IMR-90 (cell line): ENCODE data around the gene NRCAM. TPM values are rescaled to one million over a fixed set of nuclear protein-coding genes. Genes with fewer than 3 reads are reported as not detected.

ENCODE experiments used
- ATAC-seq: fragments of 200-7000 bp; cut with Tn5 transposase; 2 replicates; pipeline ENCODE4 v1.9.1; 2020; ENCODE audit warnings: low read depth, mild to moderate bottlenecking, moderate library complexity
- BruUV-seq: library from RNA; stranded (reverse); fragments of 400-500 nt; replicated peaks from 2 replicates; lab custom pipeline; 2021; lab: Mats Ljungman, UMichigan
- CTCF ChIA-PET: fragments of 300-600 bp; formaldehyde crosslinking; extraction: SDS; loops from one replicate; lab custom pipeline; 2021; ENCODE audit warnings: antibody characterized with exemption; lab: Yijun Ruan, JAX
- POLR2A ChIA-PET: fragments of 300-600 bp; sonication (Branson Sonifier 250); formaldehyde crosslinking; loops from one replicate; lab custom pipeline; 2022; ENCODE audit warnings: antibody characterized with exemption; ENCODE audit not compliant: unreplicated experiment; lab: Charles Lee
- DNase-seq: peaks from one replicate; pipeline ENCODE4 v3.0.0; 2013
- H2AFZ ChIP-seq: replicated peaks from 2 replicates; pipeline ENCODE3; 2013; ENCODE audit warnings: low read length, mild to moderate bottlenecking; ENCODE audit not compliant: poor library complexity
- H2AK5ac ChIP-seq: 2 replicates; pipeline ENCODE4 v1.6.1; 2013; ENCODE audit warnings: low read depth, low read length, inconsistent platforms
- H2AK9ac ChIP-seq: replicated peaks from 2 replicates; pipeline ENCODE3; 2013; ENCODE audit warnings: mild to moderate bottlenecking, low read depth, low read length, moderate library complexity; ENCODE audit not compliant: poor library complexity
- H2BK120ac ChIP-seq: 2 replicates; pipeline ENCODE4 v1.6.1; 2013; ENCODE audit warnings: low read depth, low read length, inconsistent platforms
- H2BK15ac ChIP-seq: 3 replicates; pipeline ENCODE4 v1.6.1; 2013; ENCODE audit warnings: low read depth, low read length, inconsistent platforms
- H2BK20ac ChIP-seq: 2 replicates; pipeline ENCODE4 v1.6.1; 2013; ENCODE audit warnings: low read depth, mild to moderate bottlenecking, inconsistent platforms, low read length, moderate library complexity
- H2BK5ac ChIP-seq: 2 replicates; pipeline ENCODE4 v1.6.1; 2013; ENCODE audit warnings: mild to moderate bottlenecking, low read depth, low read length, inconsistent platforms; ENCODE audit not compliant: poor library complexity, severe bottlenecking
- H3K14ac ChIP-seq: replicated peaks from 2 replicates; pipeline ENCODE4 v1.6.1; 2013; ENCODE audit warnings: low read depth, low read length, inconsistent platforms
- H3K18ac ChIP-seq: 2 replicates; pipeline ENCODE4 v1.6.1; 2013; ENCODE audit warnings: low read depth, low read length, control low read depth
- H3K23ac ChIP-seq: 2 replicates; pipeline ENCODE4 v1.6.1; 2013; ENCODE audit warnings: low read depth, low read length, inconsistent platforms
- H3K27ac ChIP-seq: 2 replicates; pipeline ENCODE4 v1.5.1; 2013; ENCODE audit warnings: mild to moderate bottlenecking, control low read depth, low read length; ENCODE audit not compliant: insufficient read depth
- H3K27me3 ChIP-seq: 2 replicates; pipeline ENCODE4 v1.6.1; 2013; ENCODE audit warnings: low read length; ENCODE audit not compliant: control insufficient read depth, insufficient read depth
- H3K36me3 ChIP-seq: 2 replicates; pipeline ENCODE4 v1.6.1; 2013; ENCODE audit warnings: low read length, mixed read lengths; ENCODE audit not compliant: control insufficient read depth, insufficient read depth
- H3K4ac ChIP-seq: 2 replicates; pipeline ENCODE4 v1.6.1; 2013; ENCODE audit warnings: low read depth, low read length, inconsistent platforms
- H3K4me1 ChIP-seq: 2 replicates; pipeline ENCODE4 v1.6.1; 2013; ENCODE audit warnings: low read length, mixed read lengths; ENCODE audit not compliant: control insufficient read depth, insufficient read depth
- H3K4me2 ChIP-seq: 2 replicates; pipeline ENCODE4 v1.6.1; 2013; ENCODE audit warnings: low read depth, mild to moderate bottlenecking, control low read depth, low read length, moderate library complexity
- H3K4me3 ChIP-seq: 2 replicates; pipeline ENCODE4 v1.5.1; 2013; ENCODE audit warnings: low read depth, mild to moderate bottlenecking, control low read depth, low read length, moderate library complexity; ENCODE audit not compliant: insufficient read depth
- H3K56ac ChIP-seq: 2 replicates; pipeline ENCODE4 v1.6.1; 2013; ENCODE audit warnings: low read length, inconsistent platforms; ENCODE audit not compliant: insufficient read depth; ENCODE audit errors: extremely low read depth
- H3K79me1 ChIP-seq, 2 experiments: 2 replicates each; pipeline ENCODE4 v1.6.1; 2013; ENCODE audit warnings: low read length in 2 of 2, inconsistent platforms in 1 of 2, low read depth in 1 of 2
- H3K9ac ChIP-seq: 2 replicates; pipeline ENCODE4 v1.6.1; 2013; ENCODE audit warnings: low read depth, low read length, control low read depth
- H3K9me1 ChIP-seq: 2 replicates; pipeline ENCODE4 v1.6.1; 2013; ENCODE audit warnings: low read length, inconsistent platforms; ENCODE audit not compliant: insufficient read depth
- H3K9me3 ChIP-seq: 2 replicates; pipeline ENCODE4 v1.6.1; 2013; ENCODE audit warnings: low read length; ENCODE audit not compliant: control insufficient read depth, insufficient read depth
- H4K20me1 ChIP-seq: 2 replicates; pipeline ENCODE4 v1.6.1; 2013; ENCODE audit warnings: low read length, inconsistent platforms; ENCODE audit not compliant: insufficient read depth
- H4K5ac ChIP-seq: 2 replicates; pipeline ENCODE4 v1.6.1; 2013; ENCODE audit warnings: mild to moderate bottlenecking, low read depth, low read length, control low read depth
- H4K8ac ChIP-seq, 2 experiments: 2 replicates each; pipeline ENCODE4 v1.6.1; 2013; ENCODE audit warnings: low read depth in 2 of 2, low read length in 2 of 2, control low read depth in 1 of 2, inconsistent platforms in 1 of 2
- H4K91ac ChIP-seq: 2 replicates; pipeline ENCODE4 v1.6.1; 2013; ENCODE audit warnings: low read depth, low read length, inconsistent platforms; ENCODE audit not compliant: insufficient read depth
- CHD1 ChIP-seq: IDR thresholded peaks from 2 replicates; pipeline ENCODE4 v1.6.1; 2012; ENCODE audit warnings: low read depth, low read length, improper control_type of control experiment
- FOS ChIP-seq: fragments of 150-350 bp; IDR thresholded peaks from 2 replicates; pipeline ENCODE4 v1.6.1; 2016; ENCODE audit warnings: low read depth, low read length
- MAFK ChIP-seq: IDR thresholded peaks from 2 replicates; pipeline ENCODE4 v1.6.1; 2012; ENCODE audit warnings: low read depth, low read length, improper control_type of control experiment
- MAZ ChIP-seq: IDR thresholded peaks from 2 replicates; pipeline ENCODE4 v1.6.1; 2012; ENCODE audit warnings: low read depth, mild to moderate bottlenecking, low read length, improper control_type of control experiment, moderate library complexity, borderline replicate concordance
- MXI1 ChIP-seq: IDR thresholded peaks from 2 replicates; pipeline ENCODE4 v1.6.1; 2012; ENCODE audit warnings: low read depth, mild to moderate bottlenecking, low read length, moderate library complexity, borderline replicate concordance
- POLR2A ChIP-seq: IDR thresholded peaks from 2 replicates; pipeline ENCODE4 v1.6.1; 2012; ENCODE audit warnings: mild to moderate bottlenecking, low read depth, low read length
- RAD21 ChIP-seq: IDR thresholded peaks from 2 replicates; pipeline ENCODE4 v1.6.1; 2012; ENCODE audit warnings: low read length, improper control_type of control experiment
- RCOR1 ChIP-seq: IDR thresholded peaks from 2 replicates; pipeline ENCODE4 v1.6.1; 2012; ENCODE audit warnings: mild to moderate bottlenecking, low read length, improper control_type of control experiment; ENCODE audit not compliant: insufficient replicate concordance
- RFX5 ChIP-seq: IDR thresholded peaks from 2 replicates; pipeline ENCODE4 v1.8.0; 2012; ENCODE audit warnings: low read depth, mild to moderate bottlenecking, low read length, moderate library complexity
- SMC3 ChIP-seq: fragments of 150-350 bp; IDR thresholded peaks from 2 replicates; pipeline ENCODE4 v1.6.1; 2016; ENCODE audit warnings: low read depth, mild to moderate bottlenecking, antibody characterized with exemption, low read length, moderate library complexity
- WGBS, 2 experiments: methylation state at CpG; one replicate each; pipeline versions ENCODE4 v1.1.5 to v1.1.7; 2013; ENCODE audit warnings: missing lambda C conversion rate in 2 of 2; ENCODE audit not compliant: insufficient read length in 1 of 2; ENCODE audit errors: extremely low coverage in 2 of 2; 5-methylcytosine and 5-hydroxymethylcytosine counted together
- dilution Hi-C: fragments of 300-500 bp; cut with HindIII; formaldehyde crosslinking; loops from one replicate; pipeline ENCODE4 v1.14.3; 2018; ENCODE audit warnings: low sequenced_read_pairs; ENCODE audit not compliant: unreplicated experiment
- in situ Hi-C: fragments of 300-500 bp; cut with MboI; formaldehyde crosslinking; loops from 3 replicates; pipeline ENCODE4 v1.14.3; 2019; ENCODE audit warnings: low sequenced_read_pairs, inconsistent platforms, mixed read lengths
- intact Hi-C: fragments of 100-400 bp; cut with micrococcal nuclease; formaldehyde crosslinking; loops from 2 replicates; pipeline ENCODE4 v1.10.0; 2022
- polyA plus RNA-seq, 3 experiments: library from polyadenylated mRNA; depleted of rRNA; stranded (reverse); fragments of >200 nt; gene quantifications; 2 replicates each; pipeline ENCODE4 v1.2.3, GENCODE V29; 2012; ENCODE audit warnings: low replicate concordance in 1 of 3
- total RNA-seq: library from RNA; depleted of rRNA; stranded (reverse); fragments of >200 nt; gene quantifications from 2 replicates; pipeline ENCODE4 v1.2.3, GENCODE V29; 2012
- TF ChIP-seq, protein P1 (sequence below): conservative IDR thresholded peaks from 2 replicates; pipeline ENCODE4 v1.5.1; 2012; ENCODE audit warnings: mild to moderate bottlenecking, low read depth, low read length, improper control_type of control experiment

Gene NRCAM
- total and polyA plus RNA-seq, 2 of the 4 experiments (the other 2 are of a cell fraction), result 0.46 to 1.1 TPM

DNA sequence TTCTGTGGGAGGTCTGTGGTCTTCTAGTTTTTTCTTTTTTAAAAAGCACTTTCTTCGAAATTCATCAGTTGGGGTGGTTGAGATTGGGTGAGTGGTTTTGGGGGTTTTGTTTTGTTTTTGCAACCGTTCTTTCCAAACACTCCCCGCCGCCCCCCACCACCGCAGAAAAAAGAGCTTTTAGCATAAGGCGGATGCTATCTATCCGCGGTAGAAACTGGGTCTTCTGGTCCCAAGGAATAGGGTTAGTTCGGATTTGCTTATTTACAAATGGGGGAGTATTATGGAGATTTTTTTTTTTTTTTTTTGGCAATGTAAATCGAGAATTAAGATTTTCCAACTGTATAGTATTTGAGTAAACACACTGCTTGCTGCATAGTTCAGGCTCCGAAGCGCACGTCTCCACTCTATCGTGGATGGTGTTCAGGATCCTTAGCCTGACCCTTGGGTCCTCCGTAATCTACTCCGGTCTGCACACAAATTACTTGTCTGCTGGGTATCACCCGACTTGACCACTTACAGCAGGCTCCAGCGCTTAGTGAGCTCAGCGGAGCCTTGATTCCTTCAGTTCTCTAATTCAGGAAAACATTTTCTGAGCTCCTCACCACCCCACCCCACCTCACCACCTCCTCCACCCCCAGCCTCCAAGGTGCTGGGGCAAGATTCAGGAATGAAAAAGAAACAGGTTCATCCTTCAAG is 757 bp upstream of the NRCAM start (continued):
- TF ChIP-seq, protein P1, sequence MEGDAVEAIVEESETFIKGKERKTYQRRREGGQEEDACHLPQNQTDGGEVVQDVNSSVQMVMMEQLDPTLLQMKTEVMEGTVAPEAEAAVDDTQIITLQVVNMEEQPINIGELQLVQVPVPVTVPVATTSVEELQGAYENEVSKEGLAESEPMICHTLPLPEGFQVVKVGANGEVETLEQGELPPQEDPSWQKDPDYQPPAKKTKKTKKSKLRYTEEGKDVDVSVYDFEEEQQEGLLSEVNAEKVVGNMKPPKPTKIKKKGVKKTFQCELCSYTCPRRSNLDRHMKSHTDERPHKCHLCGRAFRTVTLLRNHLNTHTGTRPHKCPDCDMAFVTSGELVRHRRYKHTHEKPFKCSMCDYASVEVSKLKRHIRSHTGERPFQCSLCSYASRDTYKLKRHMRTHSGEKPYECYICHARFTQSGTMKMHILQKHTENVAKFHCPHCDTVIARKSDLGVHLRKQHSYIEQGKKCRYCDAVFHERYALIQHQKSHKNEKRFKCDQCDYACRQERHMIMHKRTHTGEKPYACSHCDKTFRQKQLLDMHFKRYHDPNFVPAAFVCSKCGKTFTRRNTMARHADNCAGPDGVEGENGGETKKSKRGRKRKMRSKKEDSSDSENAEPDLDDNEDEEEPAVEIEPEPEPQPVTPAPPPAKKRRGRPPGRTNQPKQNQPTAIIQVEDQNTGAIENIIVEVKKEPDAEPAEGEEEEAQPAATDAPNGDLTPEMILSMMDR, result no peak

DNA sequence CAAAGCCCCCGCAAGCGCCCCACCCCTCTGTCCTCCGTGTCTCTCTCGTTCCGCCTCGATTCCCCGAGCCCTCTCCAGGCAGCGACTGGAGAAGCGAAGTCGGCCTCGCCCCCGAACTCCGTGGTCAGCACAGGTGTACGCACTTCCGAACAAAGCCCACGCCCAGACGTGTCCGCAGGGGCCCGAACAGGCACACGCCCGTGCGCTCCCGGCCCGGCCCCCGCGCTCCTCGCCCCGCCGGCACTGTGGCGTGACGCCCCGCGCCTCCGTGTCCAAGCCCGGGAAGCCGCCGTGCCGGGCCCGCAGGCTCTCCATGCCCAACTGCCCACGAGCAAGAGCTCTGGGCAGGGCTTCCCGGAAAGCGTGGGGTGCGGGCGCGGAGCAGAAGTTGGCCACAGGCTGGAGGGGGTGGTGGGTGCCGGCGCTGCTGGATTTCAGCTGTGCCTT is 662 bp downstream of the NRCAM start:
- Histone ChIP-seq H2BK120ac (no peak overlapping the region), H2AK9ac (no peak overlapping the region), H3K18ac (no peak overlapping the region), H3K4ac (no peak overlapping the region), H2AK5ac (no peak overlapping the region), H3K9ac (no peak overlapping the region), H3K4me3 (peak overlapping the region; percentile 43), H2BK5ac (no peak overlapping the region), H3K56ac (no peak overlapping the region), H2BK20ac (no peak overlapping the region), H4K8ac (no peak overlapping the region), H3K9me3 (no peaks in the 10 kb centered on the region), H3K79me1 (no peaks in the 10 kb centered on the region), H4K91ac (no peak overlapping the region), H3K27me3 (peaks cover 48% of the 10 kb centered on the region), H3K14ac (no peak overlapping the region), H3K27ac (no peak overlapping the region), H3K4me2 (peak overlapping the region; percentile 89), H2AFZ (peak overlapping the region; percentile 79), H2BK15ac (no peak overlapping the region), H4K20me1 (no peaks in the 10 kb centered on the region), H3K36me3 (no peaks in the 10 kb centered on the region), H3K23ac (no peak overlapping the region), H3K4me1 (no peaks in the 10 kb centered on the region; the same call in 1 of the 2 replicates), H4K5ac (no peak overlapping the region), H3K9me1 (no peaks in the 10 kb centered on the region; the same call in 1 of the 2 replicates)
- CTCF ChIA-PET, result interaction anchor here (1.0 kb wide), 1 partner anchor 273 kb away, joined by 3 read pairs; no protein-coding TSS in a partner anchor
- WGBS, 2 experiments, result 3% methylated on average over 18 of the region's 47 CpGs; no CpG with 5 or more reads in 1 of the 2 experiments
- ATAC-seq (peak; percentile 7), DNase-seq (no peak)
- in situ Hi-C loops (no loop called here), intact Hi-C loops (loop anchor here (2.0 kb wide), 1 partner anchor 41 kb away; no protein-coding TSS in a partner anchor), dilution Hi-C loops (no loop called here)
- POLR2A ChIA-PET, result no interaction called here
- no TSS peak for BruUV-seq
- TF ChIP-seq SMC3, result no peak
- no peak for TF ChIP-seq FOS
- no peak for TF ChIP-seq CHD1
- TF ChIP-seq RCOR1, result no peak
- no peak for TF ChIP-seq RFX5
- TF ChIP-seq RAD21, result no peak
- TF ChIP-seq POLR2A, result no peak
- TF ChIP-seq MXI1, result no peak
- no peak for TF ChIP-seq MAFK
- TF ChIP-seq, protein P1, result no peak
- no peak for TF ChIP-seq MAZ
